Fibroblast of peridontal ligament (primary cell): ENCODE results near the gene CBL.

Experiments
- DNase-seq: peaks from one replicate; pipeline ENCODE4 v3.0.0-alpha.2; 2010; ENCODE audit errors: extremely low read depth

The CBL gene

GRCh38 chr11:119346605-119347004, 140.5 kb downstream of the CBL start, which contains the start of gene MFRP:
TSS of gene MFRP (minus strand) at chr11:119346705. CDS start at chr11:119346513, 192 bp downstream.
- DNase-seq, result no peak

- DNase-seq, result peak; percentile 93
Observed at GRCh38 chr11:119347242-119347641, 141.1 kb downstream of the CBL start.

GRCh38 chr11:119347940-119348605, 141.9 kb downstream of the CBL start:
- no peak for DNase-seq

- no peak for DNase-seq
Observed at GRCh38 chr11:119350302-119350701, 144.2 kb downstream of the CBL start.

- DNase-seq, result no peak
Observed at GRCh38 chr11:119351232-119351631, 145.1 kb downstream of the CBL start.

GRCh38 chr11:119352857-119353260, 146.7 kb downstream of the CBL start:
- DNase-seq, result no peak

- no peak for DNase-seq
Observed at GRCh38 chr11:119355091-119355843, 149.1 kb downstream of the CBL start.

GRCh38 chr11:119356349-119357031, 150.4 kb downstream of the CBL start:
- peak; percentile 69 for DNase-seq

- no peak for DNase-seq
Observed at GRCh38 chr11:119357074-119357473, 150.9 kb downstream of the CBL start.
